Nephron (organoid): ENCODE data around the gene KDM6A.
"Not testable (repeated sequence)": the region's sequence is repeated elsewhere in the genome, so short reads cannot be mapped to it uniquely, and the experiment has no call there.

ENCODE experiments used
- H3K27ac Mint-ChIP-seq, 3 experiments: 2 replicates each; pipeline ENCODE4 v1.8.0; 2020; ENCODE audit warnings: mixed read lengths in 3 of 3, mild to moderate bottlenecking in 2 of 3, moderate library complexity in 1 of 3
- H3K27me3 Mint-ChIP-seq: 2 replicates; pipeline ENCODE4 v1.8.0; 2021; ENCODE audit warnings: low read depth, mild to moderate bottlenecking, moderate library complexity, mixed read lengths
- H3K36me3 Mint-ChIP-seq: 2 replicates; pipeline ENCODE4 v1.8.0; 2020; ENCODE audit warnings: low read depth, mixed read lengths
- H3K4me1 Mint-ChIP-seq: 2 replicates; pipeline ENCODE4 v1.8.0; 2020; ENCODE audit warnings: mixed read lengths
- H3K4me3 Mint-ChIP-seq, 3 experiments: 2 replicates each; pipeline ENCODE4 v1.8.0; 2020; ENCODE audit warnings: mild to moderate bottlenecking in 3 of 3, mixed read lengths in 3 of 3, moderate library complexity in 2 of 3
- H3K9me3 Mint-ChIP-seq: 2 replicates; pipeline ENCODE4 v1.8.0; 2020; ENCODE audit warnings: mixed read lengths
- TF ChIP-seq, protein P1 (sequence below), 3 experiments: fragments of 200-600 bp; sonication (generic); IDR thresholded peaks; one replicate each; pipeline ENCODE4 v1.5.0; 2021; ENCODE audit warnings: antibody characterized with exemption in 3 of 3; ENCODE audit not compliant: unreplicated experiment in 3 of 3

KDM6A gene

DNA sequence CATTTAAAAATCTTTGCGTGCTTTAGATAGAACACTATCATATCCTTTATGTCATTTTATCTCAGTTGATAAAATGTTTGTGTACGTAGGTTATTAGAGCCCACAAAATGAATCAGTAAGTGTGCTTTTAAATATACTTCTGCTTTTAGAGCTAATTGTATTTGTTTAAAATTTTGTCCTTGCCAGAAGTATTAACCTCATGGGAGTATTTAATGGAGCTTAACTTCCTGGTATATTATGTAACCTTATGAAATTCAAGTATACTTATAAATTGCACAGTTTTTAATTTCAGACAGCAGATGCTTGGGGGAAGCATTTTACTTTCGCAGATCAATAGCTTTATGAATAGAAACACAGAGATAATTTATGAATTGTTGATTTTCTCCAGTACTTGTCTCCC is 237.5 kb downstream of the KDM6A start:
- Mint-ChIP-seq H3K27ac (no peak overlapping the region), H3K4me3 (no peak overlapping the region), H3K9me3 (peaks cover 4% of the 10 kb centered on the region), H3K27me3 (no peaks in the 10 kb centered on the region), H3K36me3 (peaks cover 33% of the 10 kb centered on the region), H3K4me1 (no peaks in the 10 kb centered on the region)
- TF ChIP-seq, protein P1, sequence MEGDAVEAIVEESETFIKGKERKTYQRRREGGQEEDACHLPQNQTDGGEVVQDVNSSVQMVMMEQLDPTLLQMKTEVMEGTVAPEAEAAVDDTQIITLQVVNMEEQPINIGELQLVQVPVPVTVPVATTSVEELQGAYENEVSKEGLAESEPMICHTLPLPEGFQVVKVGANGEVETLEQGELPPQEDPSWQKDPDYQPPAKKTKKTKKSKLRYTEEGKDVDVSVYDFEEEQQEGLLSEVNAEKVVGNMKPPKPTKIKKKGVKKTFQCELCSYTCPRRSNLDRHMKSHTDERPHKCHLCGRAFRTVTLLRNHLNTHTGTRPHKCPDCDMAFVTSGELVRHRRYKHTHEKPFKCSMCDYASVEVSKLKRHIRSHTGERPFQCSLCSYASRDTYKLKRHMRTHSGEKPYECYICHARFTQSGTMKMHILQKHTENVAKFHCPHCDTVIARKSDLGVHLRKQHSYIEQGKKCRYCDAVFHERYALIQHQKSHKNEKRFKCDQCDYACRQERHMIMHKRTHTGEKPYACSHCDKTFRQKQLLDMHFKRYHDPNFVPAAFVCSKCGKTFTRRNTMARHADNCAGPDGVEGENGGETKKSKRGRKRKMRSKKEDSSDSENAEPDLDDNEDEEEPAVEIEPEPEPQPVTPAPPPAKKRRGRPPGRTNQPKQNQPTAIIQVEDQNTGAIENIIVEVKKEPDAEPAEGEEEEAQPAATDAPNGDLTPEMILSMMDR (IDR thresholded peaks at IDR 0.05; ENCODE audit: unreplicated experiment in 3 of 3) = no peak

DNA sequence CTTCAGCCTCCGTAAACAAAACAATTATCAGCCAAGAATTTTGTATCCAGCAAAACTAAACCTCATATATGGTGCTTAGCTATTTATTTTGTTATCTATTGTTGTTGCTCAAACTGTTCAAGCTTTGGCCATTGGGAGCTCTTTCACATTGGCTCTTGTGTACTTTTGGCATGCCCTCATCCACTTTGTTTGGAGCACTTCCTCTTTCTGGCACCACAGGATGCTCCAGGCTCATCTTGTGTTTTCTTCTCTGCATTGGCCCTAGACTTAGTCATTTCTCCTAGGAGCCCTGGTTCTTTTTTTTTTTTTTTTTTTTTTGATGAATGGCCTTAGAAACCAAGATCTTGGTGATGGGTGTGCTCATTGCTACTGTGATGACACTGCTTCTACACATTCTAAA is 253.2 kb downstream of the KDM6A start:
- TF ChIP-seq, protein P1 (IDR thresholded peaks at IDR 0.05; ENCODE audit: unreplicated experiment in 3 of 3) = no peak
- no peak overlapping the region for H3K4me3 Mint-ChIP-seq
- H3K27ac Mint-ChIP-seq = no peak overlapping the region
- H3K27me3 Mint-ChIP-seq = no peaks in the 10 kb centered on the region
- no peaks in the 10 kb centered on the region for H3K4me1 Mint-ChIP-seq
- H3K9me3 Mint-ChIP-seq = peaks cover 38% of the 10 kb centered on the region
- no peaks in the 10 kb centered on the region for H3K36me3 Mint-ChIP-seq

DNA sequence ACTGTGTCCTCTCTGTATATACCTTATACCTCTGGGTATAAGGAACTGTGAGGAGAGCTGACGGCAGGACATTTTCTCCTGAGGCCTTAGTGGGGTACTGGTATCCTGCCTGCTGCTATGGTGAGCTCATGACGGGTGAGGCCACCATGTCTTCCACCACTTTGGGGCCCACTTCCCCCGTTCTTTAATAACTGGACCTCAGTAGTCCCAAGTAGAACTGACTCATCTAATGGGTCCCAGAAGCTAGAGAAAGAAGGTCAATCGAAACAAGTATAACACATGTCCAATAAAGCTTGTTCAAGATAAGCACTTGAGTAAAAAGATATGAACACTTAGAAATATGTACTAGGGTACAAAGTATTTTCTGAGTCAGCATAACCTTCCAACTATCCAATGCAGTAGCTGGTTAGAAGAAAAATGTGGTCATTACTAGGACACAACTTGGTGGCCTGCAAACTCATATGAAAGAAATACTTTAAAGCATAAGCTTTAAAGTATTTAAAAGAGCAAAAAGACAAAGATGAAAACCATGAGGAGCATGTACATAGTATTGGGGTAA is 256.0 kb downstream of the KDM6A start:
- Mint-ChIP-seq H3K27me3 (no peaks in the 10 kb centered on the region), H3K9me3 (peaks cover 41% of the 10 kb centered on the region), H3K27ac (no peak overlapping the region), H3K4me3 (no peak overlapping the region), H3K4me1 (no peaks in the 10 kb centered on the region), H3K36me3 (peaks cover 3% of the 10 kb centered on the region)
- TF ChIP-seq, protein P1 (IDR thresholded peaks at IDR 0.05; ENCODE audit: unreplicated experiment in 3 of 3) = no peak

DNA sequence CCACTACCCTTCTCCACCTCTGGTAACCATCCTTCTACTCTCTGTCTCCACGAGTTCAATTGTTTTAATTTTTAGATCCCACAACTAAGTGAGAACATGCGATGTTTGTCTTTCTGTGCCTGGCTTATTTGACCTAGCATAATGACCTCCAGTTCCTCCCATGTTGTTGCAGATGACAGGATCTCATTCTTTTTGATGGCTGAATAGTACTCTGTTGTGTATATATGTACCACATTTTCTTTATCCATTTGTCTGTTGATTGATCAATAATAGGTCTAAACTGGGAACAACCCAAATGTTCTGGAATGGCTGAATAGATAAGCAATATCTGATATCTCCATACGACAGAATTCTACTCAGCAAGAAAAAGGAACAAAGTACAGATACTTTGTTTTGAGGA is 260.5 kb downstream of the KDM6A start:
- Mint-ChIP-seq H3K4me1 (no peaks in the 10 kb centered on the region), H3K4me3 (no peak overlapping the region), H3K27me3 (no peaks in the 10 kb centered on the region), H3K27ac (no peak overlapping the region), H3K36me3 (peaks cover 3% of the 10 kb centered on the region), H3K9me3 (peaks cover 26% of the 10 kb centered on the region)
- TF ChIP-seq, protein P1 (IDR thresholded peaks at IDR 0.05; ENCODE audit: unreplicated experiment in 3 of 3) = no peak

DNA sequence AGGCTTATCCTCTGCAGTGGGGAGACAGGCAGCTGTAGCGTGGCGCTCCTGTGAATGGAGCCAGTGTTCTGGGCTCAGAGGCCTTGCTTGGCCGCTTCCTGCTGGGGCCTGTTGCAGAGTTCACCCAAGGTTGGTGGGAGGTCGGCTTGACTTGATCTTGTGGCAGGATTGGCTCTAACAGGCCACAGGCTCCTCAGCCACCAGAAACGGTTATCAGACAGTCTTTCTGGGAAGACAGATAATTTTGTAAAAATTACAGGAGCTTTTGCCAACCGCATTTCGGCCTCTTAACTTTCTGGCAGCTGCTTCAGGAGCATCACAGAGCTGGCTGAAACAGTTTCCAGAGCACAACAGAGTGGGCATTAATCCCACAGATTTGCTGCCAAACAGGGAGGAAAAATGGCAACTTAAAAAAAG is 261.3 kb downstream of the KDM6A start:
- Mint-ChIP-seq H3K4me1 (no peaks in the 10 kb centered on the region), H3K27ac (no peak overlapping the region)

DNA sequence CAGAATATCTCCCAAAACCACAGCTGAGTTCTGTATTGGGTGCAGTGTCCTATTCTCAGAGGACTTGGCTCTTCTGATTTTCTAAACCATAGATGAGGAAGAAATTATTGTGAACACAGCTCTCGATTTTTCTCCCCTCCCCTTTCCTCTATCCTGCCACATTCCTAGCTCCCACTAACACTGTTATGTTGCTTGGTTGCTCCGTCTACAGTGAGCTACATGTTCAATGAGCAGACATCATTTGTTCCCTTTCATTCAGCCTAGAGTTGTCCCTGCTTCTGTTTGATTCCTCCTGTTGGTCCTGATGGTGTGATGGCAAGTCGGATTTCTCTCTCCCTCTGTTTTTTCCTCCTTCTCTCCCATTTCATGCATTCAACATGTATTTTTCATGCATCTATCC is 261.8 kb downstream of the KDM6A start:
- H3K27me3 Mint-ChIP-seq = no peaks in the 10 kb centered on the region
- H3K4me1 Mint-ChIP-seq = no peaks in the 10 kb centered on the region
- no peak overlapping the region for H3K27ac Mint-ChIP-seq

More for the DNA sequence above, 261.3 kb downstream of the KDM6A start:
- peaks cover 3% of the 10 kb centered on the region for H3K36me3 Mint-ChIP-seq
- no peak overlapping the region for H3K4me3 Mint-ChIP-seq
- TF ChIP-seq, protein P1 (IDR thresholded peaks at IDR 0.05; ENCODE audit: unreplicated experiment in 3 of 3) = no peak
- H3K9me3 Mint-ChIP-seq = peaks cover 24% of the 10 kb centered on the region
- H3K27me3 Mint-ChIP-seq = no peaks in the 10 kb centered on the region

DNA sequence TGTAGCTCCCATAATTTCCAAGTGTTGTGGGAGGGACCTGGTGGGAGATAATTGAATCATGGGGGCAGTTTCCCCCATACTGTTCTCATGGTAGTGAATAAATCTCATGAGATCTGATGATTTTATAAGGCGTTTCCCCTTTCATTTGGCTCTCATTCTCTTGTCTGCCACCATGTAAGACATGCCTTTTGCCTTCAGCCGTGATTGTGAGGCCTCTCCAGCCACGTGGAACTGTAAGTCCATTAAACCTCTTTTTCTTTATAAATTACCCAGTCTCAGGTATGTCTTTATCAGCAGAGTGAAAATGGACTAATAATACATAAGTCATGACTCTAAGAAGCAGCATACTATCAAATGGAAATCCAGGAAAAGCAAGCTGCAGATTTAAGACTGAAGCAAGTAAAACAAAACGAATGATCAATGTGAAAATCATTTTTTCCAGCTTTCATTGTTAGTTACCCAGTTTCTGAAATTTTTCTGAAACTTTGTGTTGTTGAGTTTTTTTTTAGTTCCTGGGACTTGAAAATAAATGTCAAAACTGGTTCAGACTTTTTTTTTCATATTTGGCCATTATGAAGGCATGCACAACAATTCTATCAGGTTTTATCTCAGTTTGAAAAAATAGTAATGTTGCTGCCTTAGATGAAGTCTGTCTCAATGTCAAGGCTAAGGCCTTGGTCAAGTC is 262.5 kb downstream of the KDM6A start:
- H3K9me3 Mint-ChIP-seq = peaks cover 20% of the 10 kb centered on the region
- not testable (repeated sequence) for H3K4me3 Mint-ChIP-seq, H3K36me3 Mint-ChIP-seq, H3K27ac Mint-ChIP-seq, H3K27me3 Mint-ChIP-seq, H3K4me1 Mint-ChIP-seq

More for the DNA sequence above, 261.8 kb downstream of the KDM6A start:
- TF ChIP-seq, protein P1 (IDR thresholded peaks at IDR 0.05; ENCODE audit: unreplicated experiment in 3 of 3) = no peak
- H3K9me3 Mint-ChIP-seq = peaks cover 24% of the 10 kb centered on the region
- peaks cover 3% of the 10 kb centered on the region for H3K36me3 Mint-ChIP-seq
- H3K4me3 Mint-ChIP-seq = no peak overlapping the region
